T47D (cell line): ENCODE data around the gene ADAMTS3.

Experiments used
- DNase-seq, 2 experiments: peaks; one replicate each; pipeline versions ENCODE4 v3.0.0 to v3.0.0-alpha.2; 2011 to 2012; ENCODE audit warnings: low read depth in 1 of 2, low spot score in 1 of 2
- JUND ChIP-seq: IDR thresholded peaks from 2 replicates; pipeline ENCODE4 v1.6.1; 2012; ENCODE audit warnings: low read depth
- in situ Hi-C: cut with HindIII; loops from 2 replicates; pipeline ENCODE4 v1.10.0; 2016; ENCODE audit warnings: low sequenced_read_pairs, low pct_unique_long_range_greater_than_20kb

ADAMTS3 gene

GRCh38 chr4:72239487-72240116 lies 329.4 kb downstream of the ADAMTS3 start:
- in situ Hi-C loops, result no loop called here
- no peak for TF ChIP-seq JUND
- DNase-seq, result no peak
